HG02938 (cell line): ENCODE measurements around the gene DENND1B.
"Not testable (repeated sequence)": the region's sequence is repeated elsewhere in the genome, so short reads cannot be mapped to it uniquely, and the experiment has no call there.

Experiments used
- ATAC-seq: cut with Tn5 transposase; IDR thresholded peaks from one replicate; pipeline ENCODE4 v1.9.1; 2021; ENCODE audit warnings: mild to moderate bottlenecking, moderate library complexity; ENCODE audit not compliant: unreplicated experiment

DENND1B gene

GRCh38 chr1:197787056-197787455, 11.8 kb upstream of the DENND1B start:
- no peak for ATAC-seq

DNA sequence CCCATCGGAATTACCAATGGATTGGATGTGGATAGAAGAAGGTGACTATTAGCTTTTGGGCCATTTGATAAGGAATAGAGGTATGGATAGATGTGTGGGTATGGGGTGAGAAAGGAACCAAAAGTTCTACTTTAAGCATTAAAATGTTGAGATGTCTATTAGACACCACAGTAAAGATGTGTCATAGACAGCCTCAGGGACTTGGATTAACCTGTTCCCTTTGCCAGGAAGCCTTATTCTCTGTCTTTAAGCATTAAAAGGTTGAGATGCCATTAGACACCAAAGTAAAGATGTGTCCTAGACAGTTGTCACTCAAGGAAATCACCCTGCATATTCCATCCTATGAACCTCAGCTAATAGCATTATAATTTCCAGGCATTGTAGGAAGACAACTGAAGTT, 11.0 kb upstream of the DENND1B start:
- ATAC-seq: no peak

- ATAC-seq: no peak
Observed at GRCh38 chr1:197783510-197783948, 8.2 kb upstream of the DENND1B start.

DNA sequence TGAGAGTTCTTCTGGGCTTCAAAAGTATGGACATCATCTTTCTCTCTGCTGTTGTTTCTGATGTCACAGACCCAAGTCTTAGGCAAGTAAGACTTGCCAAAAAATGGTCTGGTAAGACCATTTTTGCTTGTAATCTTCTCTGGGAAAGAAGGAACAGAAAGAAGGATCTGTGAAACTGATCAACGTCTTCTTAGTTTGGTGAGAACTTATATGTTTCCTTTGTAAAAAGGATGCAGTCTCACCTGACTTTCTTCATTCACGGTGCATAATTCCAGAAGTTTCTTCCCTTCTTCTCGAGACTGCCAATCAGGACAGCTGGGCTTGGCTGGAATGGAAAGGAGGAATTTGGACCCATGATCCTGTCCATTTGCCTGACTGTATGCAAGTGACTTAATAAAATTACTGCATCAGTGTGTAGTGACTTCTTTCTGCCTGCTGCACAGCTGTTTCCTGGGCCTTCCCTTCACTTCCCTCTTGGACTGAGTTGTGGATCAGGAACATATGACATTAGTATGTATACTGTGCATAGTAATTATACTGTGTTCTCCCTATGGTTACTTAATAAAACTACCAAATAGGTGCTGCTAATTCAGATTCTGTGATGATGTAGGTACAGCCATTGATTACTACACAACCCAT, 7.6 kb upstream of the DENND1B start:
- no peak for ATAC-seq

DNA sequence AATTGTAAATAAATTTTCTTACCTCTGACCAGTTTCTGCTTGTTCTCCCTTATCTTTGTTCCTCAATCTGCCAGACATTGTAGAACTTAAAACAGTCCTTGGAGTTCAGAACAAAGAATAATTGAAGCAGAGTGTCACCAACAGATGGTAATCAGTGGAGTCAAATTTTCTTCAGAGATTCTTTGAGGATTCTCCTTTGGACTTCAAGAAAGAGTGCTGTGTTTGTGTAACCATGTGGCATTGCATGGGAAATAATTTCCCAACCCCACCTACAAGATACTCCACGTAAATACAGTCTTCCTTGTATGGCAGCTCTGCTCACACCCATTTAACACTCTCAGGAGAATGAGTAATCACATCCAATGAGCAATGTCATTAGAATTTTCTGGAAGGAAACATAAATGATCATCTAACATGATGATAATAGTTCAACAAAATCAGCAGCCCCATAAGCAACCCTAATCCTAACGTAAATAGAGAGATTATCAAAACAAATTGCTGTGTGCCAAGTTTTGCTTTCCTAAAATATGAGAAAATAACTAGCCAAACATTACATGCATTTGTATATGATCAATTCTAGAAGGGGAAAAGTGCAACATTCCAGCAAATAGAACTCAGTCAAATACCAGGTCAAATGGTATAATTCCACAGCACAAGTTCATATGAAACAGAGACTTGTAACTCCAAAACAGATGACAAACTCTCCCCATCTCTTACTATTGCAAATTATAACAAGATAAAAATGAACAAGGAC, 6.9 kb upstream of the DENND1B start:
- ATAC-seq: no peak

DNA sequence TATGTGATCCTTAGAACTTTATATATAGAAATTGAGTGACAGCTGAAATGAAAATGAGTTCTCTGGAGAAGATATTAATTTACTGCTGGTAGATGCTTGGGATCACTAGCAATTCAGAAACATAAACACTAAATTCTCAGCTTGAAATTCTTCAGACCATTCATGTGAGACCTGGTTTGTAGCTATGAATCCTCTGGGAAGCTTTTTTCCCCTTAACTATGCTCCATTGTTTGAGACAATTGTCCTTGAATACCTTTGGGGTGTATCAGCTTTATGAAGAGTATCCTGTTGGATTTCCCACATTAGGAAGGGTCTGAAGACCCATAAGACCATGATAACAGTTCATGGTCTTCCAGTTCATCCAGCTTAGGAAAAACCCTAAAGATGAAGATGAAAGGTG, 4.6 kb upstream of the DENND1B start:
- ATAC-seq: no peak

- no peak for ATAC-seq
Observed at GRCh38 chr1:197778366-197778945, 3.2 kb upstream of the DENND1B start.

DNA sequence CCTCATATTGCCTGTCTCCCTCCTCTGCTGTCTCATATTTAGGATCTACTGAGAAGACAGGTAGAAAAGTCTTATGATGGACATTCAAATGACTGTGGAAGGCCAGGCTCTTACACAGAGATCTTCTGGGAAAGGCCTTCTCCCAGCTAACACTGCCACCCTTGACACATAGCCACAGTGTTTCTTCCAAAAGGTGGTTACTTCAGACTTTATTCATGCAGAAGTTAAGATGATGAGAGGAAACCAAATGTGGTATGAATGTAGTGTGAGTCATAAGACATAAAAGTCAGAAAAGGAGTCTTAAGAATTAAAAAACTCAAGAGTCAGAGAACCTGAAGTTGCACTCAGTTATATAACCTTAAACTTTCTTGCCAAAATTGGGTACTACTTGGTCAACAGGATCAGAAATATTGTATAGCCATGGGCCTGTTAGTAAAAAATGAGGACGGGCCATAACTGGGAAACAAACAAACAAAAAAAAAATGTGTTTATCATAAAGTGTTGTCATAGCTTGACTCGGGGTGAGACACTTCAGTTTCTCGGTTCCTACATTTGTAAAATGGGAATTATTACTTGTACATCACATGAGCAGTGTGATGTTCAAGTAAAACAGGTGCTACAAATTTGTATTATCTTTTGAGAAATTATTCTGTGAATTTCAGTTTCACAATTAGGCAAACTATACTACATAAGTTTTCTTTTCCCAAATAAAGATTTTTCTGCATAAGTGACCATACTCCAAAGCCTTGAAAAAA, 1.2 kb upstream of the DENND1B start:
- peak; percentile 31 for ATAC-seq

DNA sequence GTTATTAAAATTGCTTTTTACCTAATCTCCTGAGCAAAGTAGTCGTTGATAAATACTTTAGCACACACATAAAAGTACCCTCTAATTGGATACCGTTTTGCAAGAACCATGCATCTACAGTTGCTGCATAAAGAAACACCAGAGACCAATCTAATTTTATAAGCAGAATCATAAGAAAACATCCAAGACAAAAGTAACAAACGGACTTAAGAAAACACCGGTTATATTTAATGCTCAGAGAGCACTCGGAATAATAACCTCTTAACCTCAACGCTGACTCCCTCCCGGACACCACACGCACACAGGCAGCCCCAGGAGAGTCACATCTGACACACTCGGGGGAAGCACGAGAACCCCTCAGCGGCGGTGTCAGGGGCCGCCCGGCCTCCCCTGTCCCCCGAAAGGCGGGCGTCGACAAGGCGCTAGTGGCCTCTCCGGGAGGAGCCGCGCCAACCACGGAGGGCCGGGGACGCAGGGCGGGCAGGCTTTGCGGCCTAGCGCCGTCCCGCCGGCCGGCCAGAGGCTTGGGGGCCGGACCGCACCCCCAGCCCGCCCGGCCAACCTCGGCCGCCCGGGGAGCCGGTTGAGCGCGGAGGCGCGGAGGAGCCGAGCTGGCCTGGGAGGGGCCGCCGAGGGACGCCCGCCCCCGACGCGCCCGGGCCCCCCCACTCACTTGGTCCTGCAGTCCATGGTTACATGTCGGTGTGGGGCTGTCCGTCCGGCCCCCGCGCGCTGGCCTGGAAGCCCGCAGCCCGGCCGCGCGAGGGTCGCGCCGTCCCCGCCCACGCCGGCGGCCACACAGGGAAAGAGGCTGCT, 606 bp downstream of the DENND1B start:
- ATAC-seq: peak; percentile 26

GRCh38 chr1:197773856-197774255, 1.4 kb downstream of the DENND1B start:
- ATAC-seq: no peak

GRCh38 chr1:197771904-197772556, 3.2 kb downstream of the DENND1B start:
- no peak for ATAC-seq

DNA sequence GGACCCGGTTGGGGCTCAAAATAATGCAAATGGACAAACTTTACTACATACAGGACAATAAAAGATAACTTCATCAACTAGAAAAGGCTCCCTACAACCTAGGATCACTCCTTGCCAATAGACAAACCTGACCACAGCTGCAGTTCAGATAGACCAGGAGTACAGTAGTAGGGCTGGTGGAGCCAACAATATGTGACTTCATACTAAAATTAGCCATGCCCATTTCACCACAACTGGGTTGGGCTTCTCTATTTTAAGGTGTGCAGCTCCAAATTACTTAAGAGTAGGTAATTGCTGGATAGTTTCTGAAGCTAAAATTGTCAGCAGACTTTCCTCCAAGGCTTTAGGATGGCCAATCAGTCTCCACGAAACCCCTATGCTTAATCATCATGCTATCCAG, 3.9 kb downstream of the DENND1B start:
- ATAC-seq: no peak

- ATAC-seq: no peak
Observed at GRCh38 chr1:197770243-197770642, 5.0 kb downstream of the DENND1B start.

DNA sequence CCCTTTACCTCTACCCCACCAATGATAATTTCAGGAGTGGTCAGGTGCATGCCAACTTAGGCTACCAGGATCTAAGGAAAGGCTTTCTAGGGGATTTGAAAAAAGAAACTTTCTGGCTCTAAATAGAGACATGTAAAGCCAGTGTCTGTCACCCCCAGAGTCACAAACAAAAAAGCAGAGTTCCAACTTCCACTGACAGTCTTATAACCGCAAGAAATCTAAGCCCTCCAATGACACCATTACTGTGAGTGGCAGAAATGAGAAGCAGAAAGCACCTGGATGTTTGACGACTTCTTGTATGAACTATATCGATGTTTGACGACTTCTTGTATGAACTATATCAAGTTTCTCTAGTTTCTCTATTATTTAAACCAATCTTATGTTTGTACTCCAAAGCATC, 6.0 kb downstream of the DENND1B start:
- no peak for ATAC-seq

DNA sequence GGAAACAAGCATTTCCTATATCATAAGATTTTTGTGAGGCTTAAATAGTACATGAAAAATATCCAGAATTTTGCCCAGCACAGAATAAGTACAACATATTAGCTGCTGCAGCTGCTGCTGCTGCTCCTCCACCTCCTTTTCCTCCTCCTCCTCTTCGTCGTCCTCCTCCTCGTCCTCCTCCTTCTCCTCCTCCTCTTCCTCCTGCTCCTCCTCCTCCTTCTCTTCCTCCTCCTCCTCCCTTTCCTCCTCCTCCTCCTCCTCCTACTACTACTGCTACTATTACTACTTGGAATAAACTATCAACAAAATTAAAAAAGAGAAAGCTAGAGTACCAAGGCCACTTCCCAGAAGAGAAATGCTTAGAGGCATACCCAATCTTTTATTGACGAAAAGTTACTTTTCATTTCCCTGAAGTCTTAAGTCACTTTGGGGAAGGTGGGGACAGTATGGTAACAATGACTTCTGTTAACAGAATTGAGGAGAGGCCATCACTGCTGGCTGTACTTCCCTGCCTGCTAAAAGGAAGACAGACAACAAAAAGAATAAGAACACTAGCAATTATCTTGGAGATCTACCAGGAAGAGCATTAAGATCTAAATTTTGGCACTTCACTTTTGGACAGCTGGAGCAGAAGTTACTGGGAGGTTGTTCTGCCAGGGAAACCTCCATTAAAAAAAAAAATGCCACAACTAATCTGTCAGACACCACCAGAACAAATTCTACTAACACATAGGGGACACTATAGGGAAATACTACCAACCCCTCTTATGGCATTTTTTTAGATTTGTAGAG, 7.1 kb downstream of the DENND1B start:
- ATAC-seq: no peak

GRCh38 chr1:197763769-197764168, 11.5 kb downstream of the DENND1B start:
- no peak for ATAC-seq

DNA sequence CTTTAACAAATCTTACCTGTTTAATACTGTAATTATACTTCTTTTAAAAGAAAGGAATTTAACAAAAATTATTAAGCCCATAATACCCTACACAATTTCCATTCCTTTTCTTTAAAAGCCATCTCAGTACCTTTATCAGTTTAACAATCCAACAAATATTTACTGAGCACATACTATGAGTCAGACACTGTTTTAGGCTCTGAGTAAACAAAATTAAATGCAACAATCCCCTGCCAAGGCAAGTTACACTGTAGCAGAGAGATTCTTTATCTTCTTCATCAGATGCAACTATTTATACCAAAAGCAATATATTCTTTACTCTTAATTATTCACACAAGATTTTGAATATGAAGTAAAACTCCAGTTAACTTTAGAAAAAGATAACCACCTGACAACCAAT, 12.0 kb downstream of the DENND1B start:
- ATAC-seq: no peak

DNA sequence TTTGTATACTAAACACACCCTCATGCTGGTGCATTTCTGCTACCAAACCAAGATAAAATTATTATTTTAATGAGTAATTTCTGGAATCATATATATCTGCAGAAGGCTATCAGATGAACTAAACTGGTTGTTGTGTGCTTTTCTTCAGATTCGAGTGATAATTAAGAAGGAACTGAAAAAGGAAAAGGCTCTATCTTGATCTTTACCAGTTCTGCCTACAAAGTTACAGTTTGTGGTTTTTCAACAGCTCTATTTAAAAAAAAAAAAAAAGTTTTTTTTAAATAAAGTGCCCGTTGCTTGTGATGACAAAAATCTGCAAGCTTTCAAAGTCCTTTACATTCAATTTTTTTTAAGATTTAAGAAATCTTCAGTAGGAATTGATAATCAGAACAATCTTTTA, 13.6 kb downstream of the DENND1B start:
- peak; percentile 59 for ATAC-seq

- not testable (repeated sequence) for ATAC-seq
Observed at GRCh38 chr1:197755553-197755952, 19.7 kb downstream of the DENND1B start.
